Epithelial cell of esophagus (primary cell): ENCODE data around the gene PTDSS2.

ENCODE experiments used
- DNase-seq: peaks from one replicate; pipeline ENCODE4 v3.0.0; 2010; ENCODE audit warnings: low read depth
- H3K4me3 ChIP-seq: 2 replicates; pipeline ENCODE4 v1.5.1; 2011; ENCODE audit warnings: mild to moderate bottlenecking, low read length, control low read depth
- TF ChIP-seq, protein P1 (sequence below): IDR thresholded peaks from 2 replicates; pipeline ENCODE4 v1.5.1; 2011; ENCODE audit warnings: low read depth, mild to moderate bottlenecking, low read length, control low read depth, inconsistent platforms; ENCODE audit not compliant: insufficient read depth; ENCODE audit errors: missing control alignments

The PTDSS2 gene

DNA sequence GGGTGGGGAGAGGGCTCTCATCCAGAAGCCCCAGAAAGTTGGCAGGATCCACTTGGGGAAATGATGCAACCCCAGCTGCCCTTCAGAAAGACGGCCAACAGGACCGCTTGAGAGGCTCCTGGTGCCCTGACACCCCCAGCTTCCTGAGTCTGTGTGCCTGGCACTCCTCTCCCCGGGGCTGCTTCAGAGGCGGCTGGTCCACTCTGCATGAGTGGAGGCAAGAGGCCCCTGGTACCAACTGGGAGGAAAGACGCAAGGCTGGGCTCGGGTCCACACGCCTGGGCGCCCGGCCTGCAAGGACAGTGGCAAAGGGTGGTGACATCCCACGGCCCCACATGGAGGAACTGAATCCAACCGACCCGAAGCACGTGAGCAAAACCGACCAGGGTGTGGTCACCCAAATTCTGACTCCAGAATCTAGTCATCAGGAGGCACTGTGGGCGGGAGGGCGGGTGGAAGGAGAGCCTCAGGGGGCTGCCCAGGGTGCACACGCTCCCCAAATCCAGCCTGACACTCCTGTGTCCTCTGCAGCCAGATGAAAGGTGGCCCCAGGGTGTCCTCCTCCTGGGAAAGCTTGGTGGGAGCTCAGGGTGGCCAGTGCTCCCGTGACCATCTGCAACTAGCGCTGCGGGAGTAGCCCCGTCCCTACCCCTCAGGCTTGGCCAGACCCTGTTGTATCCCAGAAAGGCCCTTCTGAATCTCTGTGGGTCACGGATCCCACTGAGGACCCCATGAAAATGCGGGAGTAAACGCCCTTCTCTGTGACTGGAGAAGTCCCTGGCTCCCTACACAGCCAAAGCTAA, 53.3 kb downstream of the PTDSS2 start:
- TF ChIP-seq, protein P1, sequence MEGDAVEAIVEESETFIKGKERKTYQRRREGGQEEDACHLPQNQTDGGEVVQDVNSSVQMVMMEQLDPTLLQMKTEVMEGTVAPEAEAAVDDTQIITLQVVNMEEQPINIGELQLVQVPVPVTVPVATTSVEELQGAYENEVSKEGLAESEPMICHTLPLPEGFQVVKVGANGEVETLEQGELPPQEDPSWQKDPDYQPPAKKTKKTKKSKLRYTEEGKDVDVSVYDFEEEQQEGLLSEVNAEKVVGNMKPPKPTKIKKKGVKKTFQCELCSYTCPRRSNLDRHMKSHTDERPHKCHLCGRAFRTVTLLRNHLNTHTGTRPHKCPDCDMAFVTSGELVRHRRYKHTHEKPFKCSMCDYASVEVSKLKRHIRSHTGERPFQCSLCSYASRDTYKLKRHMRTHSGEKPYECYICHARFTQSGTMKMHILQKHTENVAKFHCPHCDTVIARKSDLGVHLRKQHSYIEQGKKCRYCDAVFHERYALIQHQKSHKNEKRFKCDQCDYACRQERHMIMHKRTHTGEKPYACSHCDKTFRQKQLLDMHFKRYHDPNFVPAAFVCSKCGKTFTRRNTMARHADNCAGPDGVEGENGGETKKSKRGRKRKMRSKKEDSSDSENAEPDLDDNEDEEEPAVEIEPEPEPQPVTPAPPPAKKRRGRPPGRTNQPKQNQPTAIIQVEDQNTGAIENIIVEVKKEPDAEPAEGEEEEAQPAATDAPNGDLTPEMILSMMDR = no peak
- peak overlapping the region; percentile 81 for H3K4me3 ChIP-seq
- no peak for DNase-seq

DNA sequence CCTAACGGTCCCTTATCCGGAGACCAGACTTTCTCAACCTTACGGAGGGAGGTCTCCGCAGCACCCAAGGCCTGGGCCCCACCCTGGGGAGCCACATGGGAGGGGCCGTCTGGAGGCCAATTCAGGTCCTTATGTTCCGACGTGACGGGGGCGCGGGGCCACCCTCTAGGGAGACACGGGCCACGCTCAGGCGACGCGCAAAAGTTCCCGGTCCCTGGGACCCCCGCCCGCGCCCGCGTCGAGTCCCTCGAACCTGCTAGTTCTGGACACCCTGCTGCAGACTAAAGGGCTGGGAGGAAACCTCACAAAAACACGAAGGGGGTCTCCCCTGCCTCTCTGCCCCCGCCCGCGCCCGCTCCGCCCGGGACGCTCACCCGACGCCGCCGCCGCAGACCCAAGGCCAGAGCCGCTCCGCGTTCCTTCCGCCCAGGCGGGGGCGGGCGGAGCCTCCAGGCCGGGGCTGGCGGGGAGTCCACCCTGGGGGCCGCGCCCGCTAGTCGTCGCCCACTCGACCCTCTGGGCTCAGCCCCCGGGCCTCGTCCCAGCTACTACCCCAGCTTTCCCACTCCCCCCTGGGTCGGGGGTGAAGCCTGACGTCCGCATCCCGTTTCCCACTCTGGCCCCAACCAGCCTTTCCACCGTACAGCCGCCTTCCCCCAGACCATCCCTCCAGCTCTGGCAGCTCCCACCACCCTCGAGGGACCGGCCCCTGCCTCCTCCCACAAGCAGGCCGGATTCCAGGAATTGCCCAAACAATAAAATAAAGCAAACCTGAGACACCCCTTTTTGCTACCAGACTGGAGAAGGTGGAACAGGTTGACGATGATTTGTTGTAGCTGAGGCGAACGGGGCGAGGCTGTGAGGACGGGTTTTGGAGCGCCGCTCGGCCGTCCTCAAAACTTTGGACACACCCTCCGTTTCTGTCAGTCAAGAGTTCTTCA, 54.2 kb downstream of the PTDSS2 start:
- TF ChIP-seq, protein P1 = no peak
- peak overlapping the region; percentile 81 for H3K4me3 ChIP-seq
- peak; percentile 86 for DNase-seq

DNA sequence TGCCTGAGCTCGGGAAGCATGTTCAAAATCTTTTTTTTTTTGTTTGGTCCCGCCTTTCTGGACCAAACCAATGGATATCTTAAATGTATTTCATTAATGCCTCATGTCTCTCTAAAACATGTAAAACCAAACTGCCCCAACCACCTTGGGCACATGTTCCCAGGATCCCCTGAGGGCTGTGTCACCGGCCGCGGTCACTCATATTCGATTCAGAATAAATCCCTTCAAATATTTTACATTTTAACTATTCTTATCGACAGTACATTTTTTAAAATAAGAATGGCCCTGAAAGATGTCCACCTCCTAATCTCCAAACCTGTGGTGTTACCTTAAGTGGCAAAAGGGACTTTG, 54.9 kb downstream of the PTDSS2 start:
- DNase-seq = no peak
- peak overlapping the region; percentile 81 for H3K4me3 ChIP-seq
- TF ChIP-seq, protein P1 = no peak

DNA sequence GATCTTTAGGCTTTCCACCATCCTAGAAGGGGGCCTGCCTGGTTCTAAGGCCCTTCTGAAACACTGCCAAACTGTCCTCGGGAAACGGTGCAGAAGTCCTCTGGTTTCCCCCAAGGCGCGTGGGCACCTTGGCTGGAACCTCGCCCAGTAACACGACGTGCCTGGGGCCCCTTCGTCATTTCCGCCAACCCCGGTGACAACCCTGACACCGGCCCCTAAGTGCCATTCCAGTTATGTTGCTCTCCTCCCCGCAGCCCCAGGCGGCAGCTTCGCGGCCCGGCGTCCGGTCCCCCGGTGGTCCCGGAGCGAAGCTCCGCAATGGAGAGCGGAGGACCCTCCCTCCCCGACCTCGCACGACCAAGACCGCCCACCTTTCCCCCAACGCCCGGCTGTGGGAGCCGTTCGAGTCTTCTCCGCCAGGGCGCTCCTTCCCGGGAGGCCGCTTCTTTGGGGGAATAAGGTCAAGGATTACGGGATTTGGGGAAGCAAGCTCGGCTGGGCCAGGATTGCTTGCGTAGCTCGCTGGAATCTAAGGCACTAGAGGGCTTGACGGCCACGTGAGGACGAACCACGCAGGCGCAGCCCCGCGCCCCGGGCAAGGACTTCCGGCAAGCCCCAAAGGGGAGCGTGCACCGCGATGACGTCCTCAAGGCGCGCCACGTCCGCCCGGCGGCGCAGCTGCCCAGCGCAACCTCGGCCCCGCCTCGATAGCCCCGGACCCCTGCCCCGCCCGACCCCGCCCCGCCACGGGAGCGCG, 56.3 kb downstream of the PTDSS2 start:
- peak overlapping the region; percentile 81 for H3K4me3 ChIP-seq
- DNase-seq = peak; percentile 98
- TF ChIP-seq, protein P1 = no peak

DNA sequence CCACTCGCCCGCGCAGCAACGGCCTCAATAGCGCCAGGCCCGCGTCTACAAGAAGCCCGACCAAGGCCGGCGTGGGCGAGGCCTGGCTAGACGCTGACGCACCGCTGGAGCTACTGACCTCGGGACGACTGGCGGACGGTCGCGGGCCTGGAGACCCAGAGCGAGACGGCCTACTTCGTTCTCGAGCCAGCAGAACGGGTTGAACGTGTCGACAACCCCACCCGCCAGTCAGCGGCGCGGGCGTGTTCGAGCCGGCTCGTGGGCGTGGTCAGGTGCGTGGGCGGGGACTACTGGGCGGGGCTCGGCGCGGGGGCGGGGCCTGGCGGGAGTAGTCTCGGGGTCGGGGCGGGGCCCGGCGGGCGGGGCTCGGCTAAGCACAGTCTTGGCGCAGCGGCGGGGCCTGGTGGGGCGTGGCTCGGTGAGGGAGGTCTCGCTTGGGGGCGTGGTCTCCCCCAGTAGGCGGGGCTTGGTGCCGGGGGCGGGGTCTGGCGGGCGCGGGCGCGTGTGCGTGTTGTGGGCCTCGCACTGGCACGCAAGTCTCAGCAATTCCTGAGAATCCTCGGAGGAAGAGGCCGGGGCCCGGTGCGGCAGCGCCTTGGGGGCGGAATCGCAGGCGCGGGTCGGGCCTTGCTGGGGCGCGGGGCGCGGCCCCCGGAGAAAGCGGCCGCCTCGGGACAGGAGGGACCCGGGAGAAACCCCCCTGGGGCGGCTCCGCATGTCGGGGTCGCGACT, 57.1 kb downstream of the PTDSS2 start, which contains the start of gene RNH1:
Gene RNH1, minus strand, starts transcription at position 248 of the 732 bp plus-strand sequence. CDS start 5,080 bp downstream, outside the sequence.
- peak within 1 kb of the TSS; percentile 81 for H3K4me3 ChIP-seq
- TF ChIP-seq, protein P1 = no peak
- peak; percentile 98 for DNase-seq
